IPS-15b (cell line): ENCODE measurements around the gene FAT1.

Experiments
- H3K27me3 ChIP-seq: one replicate; pipeline ENCODE4 v1.6.1; 2013; ENCODE audit warnings: low read length; ENCODE audit not compliant: control insufficient read depth, insufficient read depth
- H3K36me3 ChIP-seq: one replicate; pipeline ENCODE4 v1.6.1; 2013; ENCODE audit warnings: low read length; ENCODE audit not compliant: control insufficient read depth, insufficient read depth
- H3K4me1 ChIP-seq: one replicate; pipeline ENCODE4 v1.6.1; 2013; ENCODE audit warnings: mild to moderate bottlenecking, low read length; ENCODE audit not compliant: control insufficient read depth, insufficient read depth
- H3K4me3 ChIP-seq: one replicate; pipeline ENCODE4 v1.5.1; 2013; ENCODE audit warnings: low read depth, low read length
- H3K9ac ChIP-seq: one replicate; pipeline ENCODE4 v1.6.1; 2013; ENCODE audit warnings: low read depth, mild to moderate bottlenecking, low read length
- H3K9me3 ChIP-seq: one replicate; pipeline ENCODE4 v1.6.1; 2013; ENCODE audit warnings: mild to moderate bottlenecking, low read length; ENCODE audit not compliant: control insufficient read depth, insufficient read depth

The FAT1 gene, protein sequence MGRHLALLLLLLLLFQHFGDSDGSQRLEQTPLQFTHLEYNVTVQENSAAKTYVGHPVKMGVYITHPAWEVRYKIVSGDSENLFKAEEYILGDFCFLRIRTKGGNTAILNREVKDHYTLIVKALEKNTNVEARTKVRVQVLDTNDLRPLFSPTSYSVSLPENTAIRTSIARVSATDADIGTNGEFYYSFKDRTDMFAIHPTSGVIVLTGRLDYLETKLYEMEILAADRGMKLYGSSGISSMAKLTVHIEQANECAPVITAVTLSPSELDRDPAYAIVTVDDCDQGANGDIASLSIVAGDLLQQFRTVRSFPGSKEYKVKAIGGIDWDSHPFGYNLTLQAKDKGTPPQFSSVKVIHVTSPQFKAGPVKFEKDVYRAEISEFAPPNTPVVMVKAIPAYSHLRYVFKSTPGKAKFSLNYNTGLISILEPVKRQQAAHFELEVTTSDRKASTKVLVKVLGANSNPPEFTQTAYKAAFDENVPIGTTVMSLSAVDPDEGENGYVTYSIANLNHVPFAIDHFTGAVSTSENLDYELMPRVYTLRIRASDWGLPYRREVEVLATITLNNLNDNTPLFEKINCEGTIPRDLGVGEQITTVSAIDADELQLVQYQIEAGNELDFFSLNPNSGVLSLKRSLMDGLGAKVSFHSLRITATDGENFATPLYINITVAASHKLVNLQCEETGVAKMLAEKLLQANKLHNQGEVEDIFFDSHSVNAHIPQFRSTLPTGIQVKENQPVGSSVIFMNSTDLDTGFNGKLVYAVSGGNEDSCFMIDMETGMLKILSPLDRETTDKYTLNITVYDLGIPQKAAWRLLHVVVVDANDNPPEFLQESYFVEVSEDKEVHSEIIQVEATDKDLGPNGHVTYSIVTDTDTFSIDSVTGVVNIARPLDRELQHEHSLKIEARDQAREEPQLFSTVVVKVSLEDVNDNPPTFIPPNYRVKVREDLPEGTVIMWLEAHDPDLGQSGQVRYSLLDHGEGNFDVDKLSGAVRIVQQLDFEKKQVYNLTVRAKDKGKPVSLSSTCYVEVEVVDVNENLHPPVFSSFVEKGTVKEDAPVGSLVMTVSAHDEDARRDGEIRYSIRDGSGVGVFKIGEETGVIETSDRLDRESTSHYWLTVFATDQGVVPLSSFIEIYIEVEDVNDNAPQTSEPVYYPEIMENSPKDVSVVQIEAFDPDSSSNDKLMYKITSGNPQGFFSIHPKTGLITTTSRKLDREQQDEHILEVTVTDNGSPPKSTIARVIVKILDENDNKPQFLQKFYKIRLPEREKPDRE (N-terminal part only)

DNA sequence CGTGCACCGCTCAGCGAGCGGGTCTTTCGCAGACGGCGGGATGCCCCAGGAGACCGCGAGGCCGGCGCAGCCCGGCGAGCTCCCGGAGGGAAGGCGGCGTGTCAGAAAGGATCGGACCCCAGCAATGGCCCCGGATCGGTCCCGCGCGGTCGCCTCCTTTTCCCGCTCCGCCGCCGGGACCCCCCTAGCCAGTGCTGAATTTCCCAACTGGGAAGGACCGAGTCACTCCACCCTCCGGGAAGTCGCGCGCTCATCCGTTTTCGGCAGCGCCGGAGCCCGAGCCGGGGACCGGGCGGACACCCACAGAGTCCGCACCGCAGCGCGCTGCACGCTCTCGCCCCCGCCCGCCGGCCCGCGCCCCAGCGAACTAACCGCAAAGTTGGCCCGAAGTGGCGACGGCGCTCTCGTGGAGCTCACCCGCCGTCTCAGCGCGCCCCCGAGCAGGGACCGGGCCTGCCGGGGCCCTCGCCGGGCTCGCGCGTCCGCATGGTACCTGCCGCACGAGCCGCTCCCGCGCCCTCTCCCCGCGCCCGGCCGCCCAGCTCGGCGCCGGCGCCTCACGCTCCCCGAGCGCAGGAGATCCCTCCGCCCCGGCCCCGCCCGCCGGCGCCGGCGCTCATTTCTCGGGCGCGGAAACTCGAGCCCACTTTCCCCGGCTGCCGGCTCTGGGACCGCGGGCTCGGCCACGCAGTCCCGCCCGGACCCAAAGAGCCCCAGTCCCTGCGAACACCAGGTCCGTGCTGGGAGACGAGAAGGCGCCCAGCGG lies at the start of gene FAT1:
TSS of gene FAT1 (minus strand) at position 565 of the 766 bp plus-strand sequence. CDS start 14,029 bp downstream, outside the sequence.
- H3K9ac ChIP-seq, result peak within 1 kb of the TSS; percentile 87
- H3K4me3 ChIP-seq, result peak within 1 kb of the TSS; percentile 94
- no peaks in the 10 kb centered on the region for H3K9me3 ChIP-seq
- peaks cover 16% of the 10 kb centered on the region for H3K27me3 ChIP-seq
- no peaks in the 10 kb centered on the region for H3K36me3 ChIP-seq
- peaks cover 25% of the 10 kb centered on the region for H3K4me1 ChIP-seq

DNA sequence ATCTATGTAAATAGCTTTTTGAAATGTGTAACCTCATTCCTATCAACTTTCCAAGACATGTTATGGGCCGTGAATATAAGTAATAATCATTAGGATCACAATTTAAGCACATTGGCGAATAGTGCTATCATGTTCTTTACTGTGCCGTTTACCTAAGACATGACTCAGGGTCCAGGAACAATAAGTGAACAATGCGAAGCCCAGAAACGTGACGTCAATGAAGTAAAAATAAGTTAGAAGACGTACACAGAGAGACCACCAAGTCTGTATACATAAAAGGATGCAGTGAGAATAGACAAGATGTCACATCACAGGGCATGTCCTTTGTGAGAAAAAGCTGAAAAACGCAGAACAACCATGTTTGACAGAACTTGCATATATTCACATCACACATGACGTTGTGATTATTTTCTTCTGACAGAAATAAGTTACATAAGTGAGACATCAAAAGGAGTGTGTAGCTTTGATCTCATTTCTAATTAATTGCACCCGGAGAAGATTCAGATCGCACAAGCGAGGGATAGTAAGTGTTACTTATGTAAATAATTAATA lies 49.4 kb upstream of the FAT1 start:
- Histone ChIP-seq H3K36me3 (no peaks in the 10 kb centered on the region), H3K9me3 (no peaks in the 10 kb centered on the region), H3K27me3 (no peaks in the 10 kb centered on the region), H3K4me1 (no peaks in the 10 kb centered on the region), H3K9ac (no peak overlapping the region), H3K4me3 (no peak overlapping the region)

DNA sequence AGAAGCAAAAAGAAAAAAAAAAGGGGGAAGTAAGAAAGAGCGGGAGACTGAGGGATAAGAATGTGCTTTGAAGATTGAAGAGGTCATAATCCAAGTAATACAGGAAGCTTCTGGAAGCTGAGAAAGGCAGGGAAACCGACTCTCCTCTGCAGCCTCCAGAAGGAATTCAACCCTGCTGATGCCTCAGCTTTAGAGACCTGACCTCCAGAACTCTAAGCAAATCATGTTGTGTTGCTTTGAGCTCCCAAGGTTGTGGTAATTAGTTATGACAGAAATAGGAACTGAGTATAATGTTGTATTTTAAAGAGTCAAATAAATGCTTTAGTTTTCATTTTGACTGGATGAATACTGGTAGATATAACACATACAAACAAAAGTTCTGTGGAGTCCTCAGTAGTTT lies 48.0 kb upstream of the FAT1 start:
- no peaks in the 10 kb centered on the region for H3K9me3 ChIP-seq
- no peak overlapping the region for H3K4me3 ChIP-seq
- H3K9ac ChIP-seq, result no peak overlapping the region
- no peaks in the 10 kb centered on the region for H3K27me3 ChIP-seq
- H3K36me3 ChIP-seq, result no peaks in the 10 kb centered on the region
- H3K4me1 ChIP-seq, result no peaks in the 10 kb centered on the region

DNA sequence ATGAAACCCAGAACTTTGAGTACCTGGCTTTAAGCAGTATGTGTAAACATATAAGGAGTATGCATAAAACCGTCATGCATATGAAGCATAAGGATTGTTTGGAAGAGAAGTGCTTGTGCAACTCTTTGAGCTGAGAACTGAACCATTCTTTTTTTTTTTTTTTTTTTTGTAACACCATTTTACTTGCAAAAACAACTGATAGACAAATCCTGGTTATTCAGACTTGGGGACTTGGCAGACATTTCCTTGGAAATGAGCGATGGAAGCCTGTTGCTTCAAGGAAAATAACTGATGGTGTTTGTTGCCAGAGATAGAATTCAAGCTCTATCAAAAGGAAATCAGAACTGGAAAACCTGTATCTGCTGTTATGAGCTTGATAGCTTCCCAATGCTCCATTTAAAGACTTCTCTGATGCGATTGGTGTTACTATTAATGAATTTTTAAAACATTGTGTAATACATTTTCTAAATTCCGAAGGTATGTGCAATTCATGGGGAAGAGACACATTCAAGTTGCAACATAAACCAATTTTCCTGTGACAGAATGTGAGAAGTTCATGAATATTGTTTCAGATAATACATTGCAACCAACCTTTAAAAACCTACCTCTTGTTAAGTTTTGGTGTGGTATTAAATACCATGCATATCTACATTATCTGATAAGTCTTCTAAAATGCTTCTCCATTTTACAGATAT lies 47.0 kb upstream of the FAT1 start:
- no peaks in the 10 kb centered on the region for H3K27me3 ChIP-seq
- no peaks in the 10 kb centered on the region for H3K9me3 ChIP-seq
- H3K9ac ChIP-seq, result no peak overlapping the region
- no peaks in the 10 kb centered on the region for H3K36me3 ChIP-seq
- H3K4me3 ChIP-seq, result no peak overlapping the region
- H3K4me1 ChIP-seq, result no peaks in the 10 kb centered on the region

DNA sequence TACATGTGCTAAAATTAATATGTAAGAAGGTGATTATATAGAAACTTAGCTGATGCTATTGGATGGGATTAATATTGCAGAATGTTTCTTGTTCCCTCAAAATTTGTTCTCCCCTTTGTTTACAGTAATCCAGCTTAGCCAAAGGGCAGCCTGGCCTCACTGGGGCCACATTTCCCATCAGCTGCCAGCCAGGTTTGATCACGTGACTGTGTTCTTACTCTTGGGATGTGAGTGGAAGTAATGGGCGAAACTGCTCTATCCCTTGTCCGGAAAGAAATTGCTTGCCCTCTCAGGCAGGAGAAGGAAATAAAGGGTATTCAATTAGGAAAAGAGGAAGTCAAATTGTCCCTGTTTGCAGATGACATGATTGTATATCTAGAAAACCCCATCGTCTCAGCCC lies 44.1 kb upstream of the FAT1 start:
- Histone ChIP-seq H3K36me3 (no peaks in the 10 kb centered on the region), H3K27me3 (no peaks in the 10 kb centered on the region), H3K4me3 (no peak overlapping the region), H3K9ac (no peak overlapping the region), H3K4me1 (no peaks in the 10 kb centered on the region), H3K9me3 (no peaks in the 10 kb centered on the region)

DNA sequence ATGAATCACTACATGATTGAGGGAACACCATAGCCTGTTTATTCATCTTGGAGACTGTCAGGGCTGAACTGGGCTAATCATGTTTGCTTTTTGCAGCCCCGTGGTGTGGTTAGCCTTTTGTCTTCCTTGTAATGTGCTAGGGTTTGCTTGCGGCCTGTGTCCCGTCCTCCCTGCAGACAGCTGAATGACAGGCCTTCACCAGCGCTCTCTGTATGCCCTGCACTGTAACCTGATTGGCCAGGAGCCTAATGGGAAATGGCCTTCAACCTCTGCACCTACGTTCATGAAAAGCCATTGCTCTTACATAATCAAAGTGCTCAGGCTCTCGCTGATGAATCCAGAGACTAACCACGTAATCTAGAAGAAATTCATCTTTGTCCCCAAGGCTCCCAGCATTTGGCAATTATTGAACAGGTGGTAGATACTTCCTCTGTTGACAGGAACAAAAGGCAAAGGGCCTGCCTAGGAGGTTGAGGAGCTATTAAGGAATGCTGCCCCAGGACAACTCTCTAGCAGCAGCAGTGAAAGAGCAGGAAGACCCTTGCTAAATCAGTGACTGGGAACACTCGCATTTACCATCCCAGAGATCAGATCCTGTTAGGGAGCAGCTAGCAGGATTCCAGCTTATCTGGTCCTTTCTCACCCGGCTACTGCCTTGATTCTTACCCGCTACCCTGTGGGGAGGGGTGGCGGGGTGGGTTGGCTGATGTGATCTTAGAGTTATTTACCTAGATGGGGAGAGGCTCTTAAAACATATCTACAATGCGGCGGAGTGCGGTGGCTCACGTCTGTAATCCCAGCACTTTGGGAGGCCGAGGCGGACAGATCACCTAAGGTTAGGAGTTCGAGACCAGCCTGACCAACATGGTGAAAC lies 42.3 kb upstream of the FAT1 start:
- no peak overlapping the region for H3K4me3 ChIP-seq
- no peaks in the 10 kb centered on the region for H3K4me1 ChIP-seq
- no peaks in the 10 kb centered on the region for H3K27me3 ChIP-seq
- H3K9ac ChIP-seq, result no peak overlapping the region
- no peaks in the 10 kb centered on the region for H3K9me3 ChIP-seq
- H3K36me3 ChIP-seq, result no peaks in the 10 kb centered on the region

DNA sequence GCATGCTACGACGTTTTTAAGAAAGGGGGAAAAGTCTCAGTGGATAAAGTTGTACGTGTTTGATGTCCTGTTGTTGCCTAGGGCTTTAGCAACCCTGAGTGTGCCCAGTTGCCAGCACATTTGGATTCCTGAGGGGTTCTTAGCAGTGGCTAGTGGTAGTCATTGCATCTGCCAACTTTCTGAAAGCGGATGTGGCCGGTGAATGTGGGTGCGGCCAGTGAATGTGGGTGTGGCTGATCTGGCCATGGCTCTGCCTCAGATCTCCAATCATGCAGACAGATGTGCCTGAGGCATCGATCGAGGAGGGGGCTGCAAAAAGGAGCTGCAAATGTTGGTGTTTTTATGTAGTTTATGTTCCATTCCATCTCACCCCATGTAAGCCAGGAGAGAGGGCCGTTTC lies 41.5 kb upstream of the FAT1 start:
- Histone ChIP-seq H3K9me3 (no peaks in the 10 kb centered on the region), H3K27me3 (no peaks in the 10 kb centered on the region), H3K9ac (no peak overlapping the region), H3K4me1 (no peaks in the 10 kb centered on the region), H3K4me3 (no peak overlapping the region), H3K36me3 (no peaks in the 10 kb centered on the region)

DNA sequence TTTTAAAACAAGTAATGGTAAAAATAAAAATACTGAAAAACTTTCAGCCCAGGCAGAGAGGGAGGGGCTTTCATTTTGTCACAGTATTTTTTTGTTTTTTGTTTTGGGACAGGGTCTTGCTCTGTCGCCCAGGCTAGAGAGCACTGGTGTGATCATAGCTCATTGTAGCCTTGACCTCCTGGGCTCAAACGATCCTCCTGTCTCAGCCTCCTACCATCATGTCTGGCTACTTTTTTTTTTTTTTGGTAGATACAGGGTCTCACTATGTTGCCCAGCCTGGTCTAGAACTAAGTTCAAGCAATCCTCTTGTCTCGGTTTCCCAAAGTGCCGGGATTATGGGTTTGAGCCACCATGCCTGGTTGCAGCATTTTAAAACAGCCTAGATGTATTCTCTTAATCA lies 40.8 kb upstream of the FAT1 start:
- Histone ChIP-seq H3K36me3 (no peaks in the 10 kb centered on the region), H3K4me1 (no peaks in the 10 kb centered on the region), H3K9ac (no peak overlapping the region), H3K27me3 (no peaks in the 10 kb centered on the region), H3K4me3 (no peak overlapping the region), H3K9me3 (no peaks in the 10 kb centered on the region)

DNA sequence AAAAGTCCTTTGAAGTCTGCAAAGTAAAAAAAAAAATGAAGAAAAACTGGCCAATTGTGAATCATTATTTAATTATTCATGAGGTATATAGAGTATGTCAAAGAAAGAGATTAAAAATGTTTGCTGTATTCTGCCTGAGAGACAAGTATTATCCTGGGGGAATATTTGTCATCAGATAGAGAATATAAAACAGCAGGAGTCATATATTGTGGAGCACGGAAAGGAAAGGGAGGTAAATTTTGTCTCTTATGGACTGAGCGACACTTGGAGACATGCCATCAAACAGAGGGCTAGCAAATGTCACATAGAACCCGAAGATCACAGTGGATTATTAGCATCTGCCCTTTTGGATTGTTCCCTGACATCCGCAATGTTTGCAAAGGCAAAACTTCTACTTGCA lies 39.2 kb upstream of the FAT1 start:
- no peaks in the 10 kb centered on the region for H3K27me3 ChIP-seq
- no peaks in the 10 kb centered on the region for H3K4me1 ChIP-seq

DNA sequence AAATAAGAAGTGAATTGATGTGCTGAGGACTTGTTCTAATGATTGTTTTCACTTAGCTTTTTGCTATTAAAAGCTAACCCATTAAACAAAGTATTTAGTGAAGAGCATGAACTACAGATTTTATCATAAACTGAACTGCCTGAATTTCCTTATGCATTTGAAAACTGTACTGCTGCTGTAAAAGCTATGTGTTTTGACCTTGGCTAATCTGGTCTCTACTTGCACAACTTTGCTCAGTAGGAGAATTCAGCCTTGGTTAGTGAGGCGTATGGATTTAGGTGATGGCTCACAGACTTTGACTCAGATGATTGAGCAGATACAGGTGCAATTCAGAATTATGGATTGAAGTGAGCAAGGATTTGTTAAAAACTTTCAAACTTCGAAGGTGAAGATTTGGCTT lies 38.7 kb upstream of the FAT1 start:
- Histone ChIP-seq H3K27me3 (no peaks in the 10 kb centered on the region), H3K9ac (no peak overlapping the region), H3K4me1 (no peaks in the 10 kb centered on the region), H3K4me3 (no peak overlapping the region), H3K9me3 (no peaks in the 10 kb centered on the region), H3K36me3 (no peaks in the 10 kb centered on the region)

More for the DNA sequence above, 39.2 kb upstream of the FAT1 start:
- no peaks in the 10 kb centered on the region for H3K36me3 ChIP-seq
- H3K9me3 ChIP-seq, result no peaks in the 10 kb centered on the region
- H3K4me3 ChIP-seq, result no peak overlapping the region
- no peak overlapping the region for H3K9ac ChIP-seq
